MM.1S (cell line): ENCODE data around the gene SH2D4B.

Experiments
- CTCF ChIP-seq: fragments of 300-600 bp; sonication (generic); IDR thresholded peaks from 2 replicates; pipeline ENCODE4 v1.5.1; 2016; ENCODE audit warnings: antibody characterized with exemption, low read length, mixed read lengths
- EZH2 ChIP-seq: fragments of 300-600 bp; sonication (generic); optimal IDR thresholded peaks from 2 replicates; pipeline ENCODE3; 2017; ENCODE audit warnings: low read depth, mild to moderate bottlenecking, antibody characterized with exemption, low read length, mixed read lengths

GRCh38 chr10:80515941-80516340 is 21.8 kb upstream of the SH2D4B start:
- TF ChIP-seq CTCF (no peak), EZH2 (no peak)
